OCI-LY1 (cell line): Measurements from ENCODE around the gene PLEKHF1.

ENCODE experiments used
- H2AFZ ChIP-seq: fragments of 200-600 bp; sonication (generic), shearing (Covaris generic); 2 replicates; pipeline ENCODE4 v1.6.0; 2014; ENCODE audit warnings: antibody characterized with exemption, mild to moderate bottlenecking, low read length
- H3F3A ChIP-seq: fragments of 200-600 bp; sonication (generic), shearing (Covaris generic); 2 replicates; pipeline ENCODE4 v1.6.0; 2014; ENCODE audit warnings: mild to moderate bottlenecking, antibody characterized with exemption, low read length, moderate library complexity; ENCODE audit not compliant: insufficient read depth
- H3K27ac ChIP-seq: fragments of 200-600 bp; sonication (generic); 2 replicates; pipeline ENCODE4 v1.5.1; 2014; ENCODE audit warnings: low read length, mixed run types, mild to moderate bottlenecking, low read depth; ENCODE audit not compliant: poor library complexity, severe bottlenecking
- H3K27me3 ChIP-seq: fragments of 200-600 bp; sonication (generic); 2 replicates; pipeline ENCODE4 v1.6.0; 2014; ENCODE audit warnings: antibody characterized with exemption, mild to moderate bottlenecking, low read length, moderate library complexity; ENCODE audit not compliant: insufficient read depth
- H3K36me3 ChIP-seq: fragments of 200-600 bp; sonication (generic); 2 replicates; pipeline ENCODE4 v1.6.1; 2014; ENCODE audit warnings: mild to moderate bottlenecking, antibody characterized with exemption, low read length, moderate library complexity, mixed read lengths; ENCODE audit not compliant: insufficient read depth
- H3K4me1 ChIP-seq: fragments of 200-600 bp; sonication (generic); 2 replicates; pipeline ENCODE4 v1.5.1; 2014; ENCODE audit warnings: mild to moderate bottlenecking, low read length, moderate library complexity; ENCODE audit not compliant: insufficient read depth, severe bottlenecking
- H3K4me2 ChIP-seq: fragments of 200-600 bp; sonication (generic), shearing (Covaris generic); 2 replicates; pipeline ENCODE4 v1.6.1; 2014; ENCODE audit warnings: low read length
- H3K4me3 ChIP-seq: fragments of 200-600 bp; sonication (generic); 2 replicates; pipeline ENCODE4 v1.5.1; 2014; ENCODE audit warnings: low read length, low read depth, mild to moderate bottlenecking, mixed read lengths; ENCODE audit not compliant: poor library complexity, severe bottlenecking
- H3K79me2 ChIP-seq: fragments of 200-600 bp; shearing (Covaris generic); 2 replicates; pipeline ENCODE4 v1.6.1; 2016; ENCODE audit warnings: mixed run types, low read length, mixed read lengths; ENCODE audit not compliant: insufficient read depth
- H3K9ac ChIP-seq: fragments of 200-600 bp; sonication (generic), shearing (Covaris generic); 2 replicates; pipeline ENCODE4 v1.6.1; 2014; ENCODE audit warnings: mild to moderate bottlenecking, low read length, mixed read lengths
- H3K9me2 ChIP-seq: fragments of 200-600 bp; sonication (generic), shearing (Covaris generic); 2 replicates; pipeline ENCODE4 v1.6.1; 2014; ENCODE audit warnings: low read depth, mild to moderate bottlenecking, low read length, mixed read lengths
- H3K9me3 ChIP-seq: fragments of 200-600 bp; shearing (Covaris generic); 2 replicates; pipeline ENCODE4 v1.6.1; 2014; ENCODE audit warnings: low read length, mixed read lengths
- H4K20me1 ChIP-seq: fragments of 200-600 bp; sonication (generic), shearing (Covaris generic); 2 replicates; pipeline ENCODE4 v1.6.0; 2016; ENCODE audit warnings: mild to moderate bottlenecking, low read length; ENCODE audit not compliant: insufficient read depth
- EZH2 ChIP-seq: fragments of 200-600 bp; sonication (generic), shearing (Covaris generic); IDR thresholded peaks from 2 replicates; pipeline ENCODE4 v1.8.0; 2017; ENCODE audit warnings: borderline replicate concordance, mixed run types, mild to moderate bottlenecking, antibody characterized with exemption, low read length, moderate library complexity, mixed read lengths
- TF ChIP-seq, protein P1 (sequence below): fragments of 200-600 bp; sonication (generic), shearing (Covaris generic); IDR thresholded peaks from 2 replicates; pipeline ENCODE4 v1.5.1; 2017; ENCODE audit warnings: mild to moderate bottlenecking, antibody characterized with exemption, low read length, moderate library complexity, mixed read lengths

PLEKHF1 gene

DNA sequence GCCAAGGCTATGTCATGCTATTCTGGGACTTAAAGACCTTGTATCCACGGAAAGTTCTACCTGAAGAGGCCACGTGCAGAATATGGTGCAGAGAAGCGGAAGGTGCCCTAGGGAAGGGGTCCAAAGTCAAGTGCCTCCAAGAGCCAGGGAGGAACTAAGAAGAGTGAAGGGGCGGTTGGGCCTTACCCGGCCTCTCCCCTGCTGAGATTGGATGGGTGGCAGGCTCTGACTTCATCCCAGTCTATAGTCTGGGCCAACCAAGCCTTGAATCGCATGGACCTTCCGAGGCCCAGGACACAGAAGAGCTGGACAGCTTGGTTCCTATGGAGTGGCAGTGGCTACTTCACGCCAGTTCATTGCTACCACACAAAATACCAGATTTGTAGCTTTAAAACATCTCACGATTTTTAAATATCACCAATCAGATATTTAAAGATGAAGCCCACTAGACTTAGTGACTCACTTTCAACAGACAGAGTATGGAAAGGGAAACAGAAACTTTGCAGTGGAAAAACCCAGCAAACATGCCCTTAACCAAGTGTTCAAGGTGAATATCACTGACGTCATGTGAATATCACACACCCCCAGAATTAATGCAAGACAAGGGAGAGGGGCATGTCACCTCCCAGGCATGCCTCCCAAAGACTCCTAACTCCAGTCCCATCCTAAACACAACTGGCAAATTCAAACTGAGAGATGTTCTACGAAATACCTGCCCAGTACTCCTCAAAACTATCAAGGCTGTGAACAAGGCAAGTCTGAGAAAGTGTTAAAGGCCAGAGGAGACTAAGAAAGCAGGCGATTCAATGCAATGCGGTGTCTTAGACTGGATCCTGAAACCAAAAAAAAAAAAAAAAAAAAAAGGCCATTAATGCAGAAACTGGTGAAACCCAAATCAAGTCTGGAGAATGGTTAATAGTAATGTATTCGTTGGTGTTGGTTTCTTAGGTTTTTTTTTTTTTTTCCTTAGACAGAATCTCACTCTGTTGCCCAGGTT lies 39.6 kb downstream of the PLEKHF1 start:
- no peak overlapping the region for H2AFZ ChIP-seq
- no peaks in the 10 kb centered on the region for H4K20me1 ChIP-seq
- no peaks in the 10 kb centered on the region for H3K79me2 ChIP-seq
- TF ChIP-seq EZH2 = no peak
- TF ChIP-seq, protein P1, sequence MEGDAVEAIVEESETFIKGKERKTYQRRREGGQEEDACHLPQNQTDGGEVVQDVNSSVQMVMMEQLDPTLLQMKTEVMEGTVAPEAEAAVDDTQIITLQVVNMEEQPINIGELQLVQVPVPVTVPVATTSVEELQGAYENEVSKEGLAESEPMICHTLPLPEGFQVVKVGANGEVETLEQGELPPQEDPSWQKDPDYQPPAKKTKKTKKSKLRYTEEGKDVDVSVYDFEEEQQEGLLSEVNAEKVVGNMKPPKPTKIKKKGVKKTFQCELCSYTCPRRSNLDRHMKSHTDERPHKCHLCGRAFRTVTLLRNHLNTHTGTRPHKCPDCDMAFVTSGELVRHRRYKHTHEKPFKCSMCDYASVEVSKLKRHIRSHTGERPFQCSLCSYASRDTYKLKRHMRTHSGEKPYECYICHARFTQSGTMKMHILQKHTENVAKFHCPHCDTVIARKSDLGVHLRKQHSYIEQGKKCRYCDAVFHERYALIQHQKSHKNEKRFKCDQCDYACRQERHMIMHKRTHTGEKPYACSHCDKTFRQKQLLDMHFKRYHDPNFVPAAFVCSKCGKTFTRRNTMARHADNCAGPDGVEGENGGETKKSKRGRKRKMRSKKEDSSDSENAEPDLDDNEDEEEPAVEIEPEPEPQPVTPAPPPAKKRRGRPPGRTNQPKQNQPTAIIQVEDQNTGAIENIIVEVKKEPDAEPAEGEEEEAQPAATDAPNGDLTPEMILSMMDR = no peak
- H3F3A ChIP-seq = no peaks in the 10 kb centered on the region
- no peaks in the 10 kb centered on the region for H3K9me2 ChIP-seq
- no peak overlapping the region for H3K4me2 ChIP-seq
- no peak overlapping the region for H3K9ac ChIP-seq
- no peaks in the 10 kb centered on the region for H3K27me3 ChIP-seq
- no peak overlapping the region for H3K4me3 ChIP-seq
- H3K4me1 ChIP-seq = no peaks in the 10 kb centered on the region
- H3K36me3 ChIP-seq = peaks cover 9% of the 10 kb centered on the region
- no peaks in the 10 kb centered on the region for H3K9me3 ChIP-seq
- no peak overlapping the region for H3K27ac ChIP-seq

DNA sequence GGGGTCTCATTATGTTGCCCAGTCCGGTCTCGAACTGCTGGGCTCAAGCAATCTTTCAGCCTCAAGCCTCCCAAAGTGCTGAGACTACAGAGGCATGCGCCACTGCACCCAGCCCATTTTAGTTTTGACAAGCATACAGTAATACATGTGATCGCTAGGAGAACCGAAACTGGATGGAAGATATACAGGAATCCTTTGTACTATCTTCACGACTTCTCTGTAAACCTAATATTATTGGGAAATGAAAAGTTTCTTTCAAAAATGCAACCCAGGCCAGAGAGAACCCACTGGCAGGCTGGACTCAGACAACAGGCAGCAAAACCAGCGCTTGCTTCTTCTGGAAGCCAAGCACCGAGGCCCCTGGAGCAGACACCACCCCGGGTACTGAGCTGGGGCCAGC lies 40.4 kb downstream of the PLEKHF1 start:
- Histone ChIP-seq H3K9ac (no peak overlapping the region), H3K9me2 (no peaks in the 10 kb centered on the region), H3K4me1 (no peaks in the 10 kb centered on the region), H3K9me3 (no peaks in the 10 kb centered on the region), H3K36me3 (peaks cover 9% of the 10 kb centered on the region), H3K79me2 (no peaks in the 10 kb centered on the region), H3K4me3 (no peak overlapping the region), H4K20me1 (no peaks in the 10 kb centered on the region), H3K4me2 (no peak overlapping the region), H3F3A (no peaks in the 10 kb centered on the region), H3K27ac (no peak overlapping the region), H3K27me3 (no peaks in the 10 kb centered on the region), H2AFZ (no peak overlapping the region)
- TF ChIP-seq, protein P1 = no peak
- TF ChIP-seq EZH2 = no peak

DNA sequence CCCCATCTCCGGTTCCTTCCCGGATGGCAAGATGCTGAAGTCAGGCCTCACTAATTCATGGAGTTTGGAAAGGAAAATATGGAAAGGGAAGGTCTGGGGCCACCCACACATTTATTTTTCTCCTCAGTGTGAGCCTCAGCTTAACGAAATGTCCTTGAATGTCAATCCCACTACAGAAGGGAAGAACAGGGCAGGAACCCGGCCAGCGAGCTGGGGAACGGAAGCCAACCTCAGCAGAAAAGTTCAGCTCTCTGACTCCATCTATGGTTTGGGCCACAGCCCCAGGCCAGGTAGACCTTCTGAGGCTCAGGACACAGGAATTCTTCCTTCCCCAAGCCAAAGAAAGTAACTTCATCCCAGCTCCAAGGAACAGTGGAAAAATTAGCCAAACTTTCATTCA lies 41.4 kb downstream of the PLEKHF1 start:
- no peaks in the 10 kb centered on the region for H3K27me3 ChIP-seq
- H3K9me3 ChIP-seq = no peaks in the 10 kb centered on the region
- no peaks in the 10 kb centered on the region for H3F3A ChIP-seq
- H4K20me1 ChIP-seq = no peaks in the 10 kb centered on the region
- no peak overlapping the region for H3K9ac ChIP-seq
- H3K27ac ChIP-seq = no peak overlapping the region
- TF ChIP-seq, protein P1 = no peak
- no peak for TF ChIP-seq EZH2
- no peaks in the 10 kb centered on the region for H3K4me1 ChIP-seq
- H3K9me2 ChIP-seq = no peaks in the 10 kb centered on the region
- H2AFZ ChIP-seq = no peak overlapping the region
- no peaks in the 10 kb centered on the region for H3K79me2 ChIP-seq
- peaks cover 9% of the 10 kb centered on the region for H3K36me3 ChIP-seq
- H3K4me2 ChIP-seq = no peak overlapping the region
- no peak overlapping the region for H3K4me3 ChIP-seq
